SJCRH30 (cell line): ENCODE data around the gene KRT73. TPM values are rescaled to one million over a fixed set of nuclear protein-coding genes. Genes with fewer than 3 reads are reported as not detected.

ENCODE experiments used
- DNase-seq, 2 experiments: peaks; one replicate each; pipeline ENCODE4 v3.0.0-alpha.2; 2015 to 2020
- H3K27ac ChIP-seq: fragments of 250-450 bp; sonication (Bioruptor Pico); 2 replicates; pipeline ENCODE4 v1.5.1; 2020; ENCODE audit warnings: mild to moderate bottlenecking, moderate library complexity
- H3K27me3 ChIP-seq: fragments of 250-450 bp; sonication (Bioruptor Pico); 2 replicates; pipeline ENCODE4 v1.5.1; 2020; ENCODE audit warnings: mild to moderate bottlenecking, moderate library complexity
- H3K36me3 ChIP-seq: fragments of 250-450 bp; sonication (Bioruptor Pico); 2 replicates; pipeline ENCODE4 v1.5.1; 2020; ENCODE audit warnings: mild to moderate bottlenecking, moderate library complexity
- H3K4me1 ChIP-seq: fragments of 250-450 bp; sonication (Bioruptor Pico); 2 replicates; pipeline ENCODE4 v1.5.1; 2020; ENCODE audit warnings: mild to moderate bottlenecking, moderate library complexity
- H3K4me3 ChIP-seq: fragments of 250-450 bp; sonication (Bioruptor Pico); 2 replicates; pipeline ENCODE4 v1.5.1; 2020; ENCODE audit warnings: mild to moderate bottlenecking, moderate library complexity
- H3K9me3 ChIP-seq: fragments of 250-450 bp; sonication (Bioruptor Pico); replicated peaks from 2 replicates; pipeline ENCODE4 v1.5.1; 2020; ENCODE audit warnings: mild to moderate bottlenecking, moderate library complexity
- total RNA-seq: library from RNA; depleted of rRNA; stranded (reverse); fragments of >200 nt; shearing (Covaris generic); gene quantifications from 2 replicates; pipeline ENCODE4 v1.2.3, GENCODE V29; 2014; rRNA removed

Gene KRT73
- not detected in 2 replicates for total RNA-seq

DNA sequence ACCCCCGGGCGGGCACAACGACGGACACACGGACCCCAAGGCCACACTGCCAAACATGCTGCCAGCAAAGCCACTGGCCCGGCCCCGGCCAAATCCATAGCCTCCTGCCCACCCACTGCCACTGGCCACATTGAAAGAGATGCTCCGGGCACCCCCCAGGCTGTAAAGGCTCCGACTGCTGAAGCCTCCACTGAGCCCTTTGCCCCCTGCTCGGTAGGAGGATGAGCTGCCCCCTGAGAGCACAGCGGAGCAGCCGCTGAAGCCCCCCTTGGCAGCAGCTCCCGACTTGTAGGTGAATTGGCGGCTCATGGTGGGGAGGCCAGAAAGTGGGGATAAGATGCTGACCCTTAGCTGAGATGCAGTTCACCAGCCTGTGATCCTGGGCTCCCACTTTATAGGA lies at the start of gene KRT73:
Gene KRT73, minus strand, starts transcription at position 344 of the 400 bp plus-strand sequence. Its CDS starts 35 bp downstream, at position 309.
- no peak for DNase-seq
- H3K27me3 ChIP-seq: peaks cover 12% of the 10 kb centered on the region; the same call in 1 of the 2 replicates
- H3K9me3 ChIP-seq: no peaks in the 10 kb centered on the region
- no peak within 1 kb of the TSS for H3K27ac ChIP-seq
- no peaks in the 10 kb centered on the region for H3K4me1 ChIP-seq
- H3K36me3 ChIP-seq: no peaks in the 10 kb centered on the region
- H3K4me3 ChIP-seq: no peak within 1 kb of the TSS

DNA sequence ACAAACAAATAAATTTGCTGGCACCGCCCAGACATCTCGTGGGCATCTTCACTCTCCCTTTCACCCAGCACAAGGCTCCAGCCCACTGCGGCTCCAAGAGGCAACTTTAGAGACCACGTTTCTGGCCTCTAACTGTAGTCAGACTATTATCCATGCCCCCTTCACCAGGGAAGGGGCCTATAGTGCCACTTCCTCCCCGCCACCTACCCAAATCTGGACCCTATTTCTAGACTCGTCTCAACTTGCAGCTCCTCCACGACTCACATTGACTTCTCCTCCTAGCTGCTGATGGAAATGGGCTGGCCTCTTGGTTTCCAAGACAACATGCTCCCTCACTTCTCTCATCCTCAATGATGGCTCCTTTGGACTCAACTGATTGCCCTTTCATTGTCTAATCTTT lies 49.6 kb upstream of the KRT73 start:
- DNase-seq: no peak
- Histone ChIP-seq H3K27ac (no peak overlapping the region), H3K4me1 (no peaks in the 10 kb centered on the region), H3K9me3 (no peaks in the 10 kb centered on the region), H3K36me3 (no peaks in the 10 kb centered on the region), H3K27me3 (no peaks in the 10 kb centered on the region), H3K4me3 (no peak overlapping the region)

DNA sequence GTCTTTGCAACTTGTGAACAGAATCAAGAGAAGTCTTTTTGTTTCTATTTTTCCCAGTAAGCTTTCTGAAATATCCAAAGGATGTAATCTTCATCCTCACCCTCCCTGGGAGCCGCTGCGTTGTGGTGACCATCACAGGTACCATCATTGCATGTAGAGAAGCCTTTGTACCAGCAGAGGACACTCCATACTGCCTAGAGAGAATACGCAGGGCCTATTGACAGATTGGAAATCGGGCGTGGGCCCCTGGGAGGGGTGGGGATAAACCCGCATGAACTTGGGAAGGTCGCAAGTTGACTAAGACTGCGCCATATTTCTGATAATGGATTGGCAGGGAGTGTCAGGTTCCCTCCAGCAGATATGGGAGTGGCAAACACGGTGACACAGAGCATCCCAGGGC lies 49.1 kb upstream of the KRT73 start:
- Histone ChIP-seq H3K4me1 (no peaks in the 10 kb centered on the region), H3K36me3 (no peaks in the 10 kb centered on the region), H3K27ac (no peak overlapping the region), H3K27me3 (no peaks in the 10 kb centered on the region), H3K9me3 (no peaks in the 10 kb centered on the region), H3K4me3 (no peak overlapping the region)
- DNase-seq: no peak

DNA sequence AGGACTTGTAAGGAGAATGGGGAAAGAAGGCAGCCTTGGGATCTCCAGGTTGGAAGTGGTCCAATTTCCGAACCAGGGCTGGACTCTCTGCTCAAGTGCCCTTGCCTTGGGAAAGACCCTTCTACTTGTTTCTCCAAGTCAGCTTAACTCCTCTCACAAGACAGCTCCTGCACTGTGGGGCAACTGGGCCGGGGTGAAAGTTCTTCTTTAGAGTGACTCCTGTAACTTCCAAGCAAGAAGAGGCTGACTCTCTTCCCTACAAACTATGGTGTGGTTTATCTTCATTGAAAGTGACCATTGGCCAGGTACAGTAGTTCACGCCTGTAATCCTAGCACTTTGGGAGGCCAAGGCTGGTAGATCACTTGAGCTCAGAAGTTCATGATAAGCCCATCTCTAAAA lies 48.1 kb upstream of the KRT73 start:
- no peaks in the 10 kb centered on the region for H3K9me3 ChIP-seq
- no peak overlapping the region for H3K4me3 ChIP-seq
- H3K27me3 ChIP-seq: no peaks in the 10 kb centered on the region
- no peak overlapping the region for H3K27ac ChIP-seq
- H3K36me3 ChIP-seq: no peaks in the 10 kb centered on the region
- H3K4me1 ChIP-seq: no peaks in the 10 kb centered on the region
- DNase-seq: no peak

DNA sequence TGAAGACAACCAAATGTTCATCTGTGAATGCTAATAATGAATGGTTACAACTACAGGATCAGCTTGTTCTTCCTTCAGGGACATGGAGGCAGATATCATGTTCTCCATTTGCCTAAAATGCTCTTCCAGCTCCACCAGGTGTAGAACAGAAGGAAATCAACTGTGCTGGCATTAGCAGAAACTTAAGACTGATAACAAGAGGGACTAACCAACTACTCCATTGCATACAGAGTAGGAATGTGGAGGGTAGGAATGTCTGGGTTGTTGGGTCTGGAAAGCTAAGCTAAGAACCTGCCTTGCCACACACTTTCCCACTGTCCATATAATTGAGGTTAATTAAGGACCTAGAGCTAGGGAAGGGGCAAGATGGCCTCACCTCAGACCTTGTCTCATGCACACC lies 45.1 kb upstream of the KRT73 start:
- H3K36me3 ChIP-seq: no peaks in the 10 kb centered on the region
- H3K4me1 ChIP-seq: no peaks in the 10 kb centered on the region
- no peaks in the 10 kb centered on the region for H3K27me3 ChIP-seq
- H3K4me3 ChIP-seq: no peak overlapping the region
- no peak for DNase-seq
- no peak overlapping the region for H3K27ac ChIP-seq
- H3K9me3 ChIP-seq: no peaks in the 10 kb centered on the region

DNA sequence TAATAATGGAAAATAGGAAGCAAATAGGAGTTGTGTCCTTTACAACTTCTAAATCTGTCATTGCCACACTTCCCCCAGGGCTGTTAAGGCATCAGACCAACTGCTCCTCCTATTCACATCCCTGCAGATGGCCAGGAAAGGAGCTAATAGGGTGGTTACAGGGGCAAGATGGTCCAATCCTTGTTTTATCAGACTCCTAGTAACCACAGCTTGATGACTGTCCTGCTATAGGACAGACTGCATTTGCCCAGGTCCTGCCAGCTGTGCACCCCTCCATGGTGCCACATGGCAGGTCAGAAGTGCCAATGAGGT lies 44.5 kb upstream of the KRT73 start:
- Histone ChIP-seq H3K9me3 (no peaks in the 10 kb centered on the region), H3K27ac (no peak overlapping the region), H3K4me3 (no peak overlapping the region), H3K4me1 (no peaks in the 10 kb centered on the region), H3K36me3 (no peaks in the 10 kb centered on the region), H3K27me3 (no peaks in the 10 kb centered on the region)
- no peak for DNase-seq

DNA sequence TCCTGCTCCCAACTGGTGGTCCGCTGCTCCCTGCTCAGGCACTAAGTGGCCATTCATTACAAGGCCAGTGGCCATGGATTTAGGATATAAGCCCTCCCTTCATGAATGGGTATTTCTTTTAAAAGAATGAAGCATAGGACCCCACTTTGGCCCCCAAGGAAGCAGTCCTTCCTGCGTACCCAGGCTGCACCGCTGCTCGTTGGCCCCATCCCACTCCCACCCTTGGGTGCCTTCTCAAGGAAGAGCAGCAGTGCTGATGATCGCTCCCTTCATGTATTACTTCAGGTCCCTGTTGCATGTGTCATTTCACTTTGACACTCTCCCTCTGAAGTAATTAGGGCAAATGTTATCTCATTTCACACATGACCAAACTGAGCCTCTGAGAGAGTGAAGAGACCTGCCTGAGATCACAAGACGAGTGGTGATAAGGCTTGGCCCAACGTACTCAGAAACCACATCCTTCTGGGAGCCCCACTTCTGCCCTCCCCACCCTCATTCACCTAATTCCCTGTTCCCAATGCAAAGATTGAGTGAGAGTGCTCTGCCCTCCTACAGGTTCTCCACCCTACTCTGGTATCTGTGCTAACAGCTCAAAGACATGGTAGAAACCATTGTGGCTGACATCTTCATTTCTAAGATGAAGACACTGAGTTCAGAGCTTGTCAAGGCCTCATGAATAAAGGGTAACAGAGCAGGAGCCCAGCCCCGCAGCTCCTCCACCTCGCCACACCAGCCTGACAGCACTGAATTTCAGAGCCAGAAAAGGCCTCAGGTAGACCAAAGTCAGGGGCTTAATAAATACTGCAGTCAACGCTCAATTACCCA lies 43.9 kb upstream of the KRT73 start:
- no peak overlapping the region for H3K4me3 ChIP-seq
- H3K9me3 ChIP-seq: no peaks in the 10 kb centered on the region
- H3K27me3 ChIP-seq: no peaks in the 10 kb centered on the region
- no peaks in the 10 kb centered on the region for H3K4me1 ChIP-seq
- no peak for DNase-seq
- H3K36me3 ChIP-seq: no peaks in the 10 kb centered on the region
- no peak overlapping the region for H3K27ac ChIP-seq

DNA sequence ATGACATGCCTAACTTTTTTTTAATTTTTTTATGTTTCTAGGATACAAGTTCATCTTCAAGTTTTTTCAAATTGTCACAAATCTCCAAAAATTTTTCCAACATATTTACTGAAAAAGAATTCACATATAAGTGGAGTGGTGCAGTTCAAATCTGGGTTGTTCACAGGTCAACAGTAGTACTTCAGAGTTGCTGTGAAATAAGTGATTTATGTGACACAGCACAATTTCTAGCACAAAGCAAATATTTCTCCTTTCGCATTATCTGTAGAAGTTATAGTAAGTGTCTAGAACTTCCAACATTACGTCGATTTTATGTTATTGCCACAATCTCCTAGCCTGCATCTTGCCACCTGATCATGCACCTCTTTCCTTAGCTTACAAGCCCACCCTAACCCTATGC lies 43.3 kb upstream of the KRT73 start:
- DNase-seq: no peak
- H3K36me3 ChIP-seq: no peaks in the 10 kb centered on the region
- H3K27ac ChIP-seq: no peak overlapping the region
- H3K27me3 ChIP-seq: no peaks in the 10 kb centered on the region
- H3K4me1 ChIP-seq: no peaks in the 10 kb centered on the region
- H3K9me3 ChIP-seq: no peaks in the 10 kb centered on the region
- H3K4me3 ChIP-seq: no peak overlapping the region

DNA sequence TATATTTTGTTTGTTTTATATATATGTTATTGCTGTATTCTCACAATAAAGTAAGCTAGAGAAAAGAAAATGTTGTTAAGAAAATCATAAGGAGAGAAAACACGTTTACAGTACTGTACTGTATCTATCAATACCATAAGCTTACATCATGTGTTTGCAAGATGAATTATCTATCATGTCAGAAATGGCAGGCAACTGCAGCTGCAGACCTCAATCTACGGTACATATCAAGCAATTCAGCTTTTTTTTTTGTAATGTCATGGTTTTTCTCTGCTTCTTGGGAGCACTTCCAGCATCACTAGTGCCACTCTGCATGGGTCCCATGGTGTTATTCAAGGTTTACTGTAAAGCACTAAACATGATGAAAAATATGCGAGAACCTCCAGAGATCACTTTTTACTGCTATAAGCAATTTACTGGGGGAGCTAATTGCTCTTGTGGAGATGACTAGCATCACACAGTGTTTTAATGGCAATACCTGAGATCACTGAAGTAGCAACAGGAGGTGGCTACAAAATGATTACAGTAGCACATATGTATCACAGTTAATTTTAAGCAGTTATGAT lies 42.7 kb upstream of the KRT73 start:
- Histone ChIP-seq H3K27ac (no peak overlapping the region), H3K36me3 (no peaks in the 10 kb centered on the region)

DNA sequence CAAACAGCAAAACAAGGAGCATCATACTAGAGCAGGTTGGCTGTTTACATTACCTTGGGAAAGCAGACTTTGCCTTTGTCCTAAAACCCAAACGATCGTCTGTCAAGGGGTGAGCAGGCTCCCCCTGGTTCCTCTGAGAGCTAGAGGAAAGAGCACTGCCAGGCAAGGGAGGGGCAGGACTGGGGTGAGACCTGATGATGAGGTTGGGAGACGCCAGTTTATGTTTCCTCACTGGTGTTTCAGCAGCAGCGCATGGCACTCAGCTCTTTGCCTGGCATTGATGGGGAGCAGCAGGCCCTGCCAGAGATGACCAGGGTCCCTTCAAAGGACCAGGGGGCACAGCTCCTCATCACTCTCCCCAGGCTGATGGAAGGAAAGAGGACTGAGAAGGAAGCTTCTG lies 41.6 kb upstream of the KRT73 start:
- Histone ChIP-seq H3K4me1 (no peaks in the 10 kb centered on the region), H3K36me3 (no peaks in the 10 kb centered on the region), H3K9me3 (no peaks in the 10 kb centered on the region), H3K27ac (no peak overlapping the region), H3K27me3 (peaks cover 4% of the 10 kb centered on the region; the same call in 1 of the 2 replicates), H3K4me3 (no peak overlapping the region)
- no peak for DNase-seq

More for the DNA sequence above, 42.7 kb upstream of the KRT73 start:
- no peak for DNase-seq
- Histone ChIP-seq H3K4me3 (no peak overlapping the region), H3K27me3 (no peaks in the 10 kb centered on the region), H3K4me1 (no peaks in the 10 kb centered on the region), H3K9me3 (no peaks in the 10 kb centered on the region)

DNA sequence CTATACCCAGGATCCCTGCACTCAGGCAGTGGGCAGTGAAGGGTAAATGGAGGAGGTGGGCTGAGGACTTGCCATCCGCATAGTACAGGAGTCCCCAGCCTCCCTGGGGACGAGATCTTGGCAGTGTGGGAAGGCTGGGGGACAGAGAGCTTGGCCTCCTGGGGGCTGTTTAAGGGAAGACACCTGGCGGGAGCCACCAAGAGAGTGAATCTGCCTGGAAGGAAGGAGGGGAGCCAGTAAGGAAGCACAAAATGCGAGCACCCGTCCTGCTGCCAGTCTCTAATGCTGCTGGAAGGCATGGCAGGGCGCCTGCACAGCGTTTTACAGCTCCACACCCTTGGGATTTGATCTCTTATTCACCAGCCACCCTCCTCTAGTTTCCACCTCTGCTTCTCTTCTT lies 41.0 kb upstream of the KRT73 start:
- Histone ChIP-seq H3K27me3 (peaks cover 4% of the 10 kb centered on the region; the same call in 1 of the 2 replicates), H3K9me3 (no peaks in the 10 kb centered on the region), H3K27ac (no peak overlapping the region), H3K4me1 (no peaks in the 10 kb centered on the region), H3K36me3 (no peaks in the 10 kb centered on the region), H3K4me3 (no peak overlapping the region)
- DNase-seq: no peak

DNA sequence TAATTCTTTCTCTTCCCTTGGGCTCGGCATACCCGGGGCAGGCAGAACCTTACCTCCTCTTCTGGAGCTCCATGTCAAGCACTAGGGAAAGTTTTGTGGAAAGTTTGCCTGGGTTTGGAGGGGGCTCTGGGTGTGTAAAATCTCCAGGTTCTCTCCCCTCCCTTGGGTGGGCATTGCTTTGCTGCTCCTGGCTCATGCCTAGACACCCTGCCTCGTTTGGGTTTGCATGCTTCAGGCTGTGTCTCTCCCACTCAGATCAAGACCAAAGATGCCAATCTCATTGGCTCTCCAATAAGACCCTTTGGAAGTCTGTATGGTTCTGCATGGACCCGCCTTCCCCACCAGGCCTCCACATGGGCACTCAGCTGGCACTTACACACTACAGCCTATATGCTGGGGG lies 39.8 kb upstream of the KRT73 start:
- Histone ChIP-seq H3K36me3 (no peaks in the 10 kb centered on the region), H3K9me3 (no peaks in the 10 kb centered on the region), H3K4me1 (no peaks in the 10 kb centered on the region), H3K27me3 (peaks cover 4% of the 10 kb centered on the region; the same call in 1 of the 2 replicates), H3K27ac (no peak overlapping the region), H3K4me3 (no peak overlapping the region)
- DNase-seq: no peak

DNA sequence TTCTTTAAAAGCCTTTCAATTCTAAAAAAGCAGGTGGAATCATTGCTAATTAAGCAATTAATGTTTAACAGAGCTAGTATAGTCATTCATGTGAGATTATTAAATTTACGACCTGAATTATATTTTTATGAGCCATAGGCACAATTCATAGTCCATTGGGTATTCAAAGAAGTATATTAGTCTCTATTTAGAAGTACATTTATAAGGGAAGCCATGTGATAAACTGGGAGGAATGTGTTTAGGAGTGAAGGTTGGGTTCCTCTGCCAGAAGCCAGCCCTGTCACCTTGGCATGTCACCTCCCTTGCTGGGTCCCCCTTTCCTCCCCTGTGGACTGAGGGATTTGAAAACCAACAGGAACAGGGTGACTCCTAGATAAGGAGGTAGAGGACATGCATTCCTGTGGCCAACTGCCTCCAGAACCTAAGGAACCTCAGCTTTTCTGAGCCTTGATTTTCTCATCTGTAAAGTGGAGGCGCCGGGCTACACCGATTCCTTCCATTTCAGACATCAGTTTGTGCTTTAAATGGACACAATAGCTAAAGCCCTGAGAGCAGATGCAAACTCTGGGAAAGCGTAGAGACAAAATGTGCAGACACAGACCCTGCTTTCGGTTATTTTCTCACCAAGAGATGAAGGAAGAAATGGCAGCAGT lies 39.0 kb upstream of the KRT73 start:
- Histone ChIP-seq H3K36me3 (no peaks in the 10 kb centered on the region), H3K4me3 (no peak overlapping the region), H3K9me3 (no peaks in the 10 kb centered on the region), H3K27ac (no peak overlapping the region), H3K4me1 (no peaks in the 10 kb centered on the region), H3K27me3 (peaks cover 4% of the 10 kb centered on the region; the same call in 1 of the 2 replicates)
- DNase-seq: no peak

DNA sequence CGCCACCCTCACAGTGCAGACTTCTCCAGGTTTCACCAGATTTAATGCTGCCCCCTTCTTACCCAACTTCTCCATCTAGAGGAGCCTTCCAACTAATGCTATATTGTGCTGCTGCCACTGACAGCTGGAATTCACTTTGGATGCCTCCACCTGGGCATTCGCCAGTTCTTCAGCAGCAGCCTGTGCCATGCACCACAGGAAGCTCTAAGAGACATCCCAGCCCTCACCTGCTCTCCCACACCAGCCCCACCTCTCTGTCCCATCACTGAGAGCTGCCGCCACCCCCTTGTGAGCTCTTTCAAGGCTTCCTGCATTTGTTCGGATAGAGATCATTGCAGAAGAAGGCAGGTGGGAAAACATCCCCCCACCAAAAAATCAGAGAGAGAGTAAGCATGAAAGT lies 38.3 kb upstream of the KRT73 start:
- no peaks in the 10 kb centered on the region for H3K36me3 ChIP-seq
- no peak overlapping the region for H3K27ac ChIP-seq
- H3K4me3 ChIP-seq: no peak overlapping the region
- H3K4me1 ChIP-seq: no peaks in the 10 kb centered on the region
- H3K9me3 ChIP-seq: no peaks in the 10 kb centered on the region
- H3K27me3 ChIP-seq: peaks cover 4% of the 10 kb centered on the region; the same call in 1 of the 2 replicates
- no peak for DNase-seq

DNA sequence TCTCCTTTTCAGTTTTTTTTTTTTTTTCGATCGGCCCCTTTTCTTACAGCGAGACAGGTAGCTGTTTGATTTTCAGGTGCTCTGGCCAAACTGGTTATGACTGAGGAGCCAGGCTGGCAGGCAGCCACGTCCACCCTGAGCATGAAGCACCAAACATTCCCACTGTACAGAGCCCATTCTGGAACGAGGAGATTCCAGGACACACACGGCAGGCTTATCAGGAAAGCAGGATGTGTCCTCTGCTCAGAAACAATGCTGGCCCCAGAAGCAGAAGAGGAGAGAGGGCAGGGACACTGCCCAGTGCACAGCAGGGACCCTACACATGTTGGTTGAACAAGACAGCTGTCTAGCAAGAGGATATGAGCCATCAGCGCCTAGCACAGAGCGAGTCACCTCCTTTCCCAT lies 37.4 kb upstream of the KRT73 start:
- Histone ChIP-seq H3K4me1 (no peaks in the 10 kb centered on the region), H3K9me3 (no peaks in the 10 kb centered on the region), H3K36me3 (no peaks in the 10 kb centered on the region), H3K27me3 (peaks cover 4% of the 10 kb centered on the region; the same call in 1 of the 2 replicates), H3K4me3 (no peak overlapping the region), H3K27ac (no peak overlapping the region)
- DNase-seq: no peak
